ENCODE data around the gene COX6A1. TPM values are rescaled to one million over a fixed set of nuclear protein-coding genes. Genes with fewer than 3 reads are reported as not detected.
"Not testable (repeated sequence)": the region's sequence is repeated elsewhere in the genome, so short reads cannot be mapped to it uniquely, and the experiment has no call there.

Gene COX6A1
- total RNA-seq, 1 donor from 2014 or later = 375 TPM

GRCh38 chr12:120428597-120429229 lies 9.2 kb upstream of the COX6A1 start:
- DNase-seq (ENCODE audit: low spot score) = no peak

GRCh38 chr12:120429368-120429767 lies 8.5 kb upstream of the COX6A1 start:
- no peak for DNase-seq (ENCODE audit: low spot score)

DNA sequence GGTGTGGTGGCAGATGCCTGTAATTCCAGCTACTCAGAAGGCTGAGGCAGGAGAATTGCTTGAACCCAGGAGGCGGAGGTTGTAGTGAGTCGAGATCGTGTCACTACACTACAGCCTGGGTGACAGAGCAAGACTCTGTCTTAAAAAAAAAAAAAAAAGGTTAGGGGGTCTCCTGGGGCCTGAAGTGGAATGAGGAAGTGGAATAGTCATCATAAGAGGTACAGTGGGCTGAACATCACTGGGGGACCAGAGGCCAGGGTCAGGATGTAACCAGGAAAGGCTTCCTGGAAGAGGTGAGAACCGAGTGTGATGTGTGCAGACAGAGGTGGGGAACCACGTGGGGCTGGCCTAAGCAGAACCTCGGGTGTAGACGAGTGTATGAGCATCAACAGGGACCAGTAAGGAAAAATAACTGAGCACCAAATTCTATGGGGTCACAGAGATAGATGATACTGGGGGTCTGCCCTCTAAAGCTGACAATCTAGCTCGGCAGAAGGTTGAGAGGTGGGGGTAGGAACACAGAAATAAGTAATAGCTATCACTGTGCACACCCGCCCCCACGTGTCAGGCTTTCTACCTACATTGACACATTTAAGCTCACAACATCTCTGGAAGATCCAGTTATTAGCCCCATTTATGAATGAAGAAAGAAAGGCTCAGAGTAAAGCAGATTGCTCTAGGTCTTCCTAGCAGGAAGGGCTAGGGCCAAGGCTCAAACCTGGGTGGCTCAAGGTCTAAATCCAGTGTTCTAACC lies 5.0 kb upstream of the COX6A1 start:
- no peak for DNase-seq (ENCODE audit: low spot score)

DNA sequence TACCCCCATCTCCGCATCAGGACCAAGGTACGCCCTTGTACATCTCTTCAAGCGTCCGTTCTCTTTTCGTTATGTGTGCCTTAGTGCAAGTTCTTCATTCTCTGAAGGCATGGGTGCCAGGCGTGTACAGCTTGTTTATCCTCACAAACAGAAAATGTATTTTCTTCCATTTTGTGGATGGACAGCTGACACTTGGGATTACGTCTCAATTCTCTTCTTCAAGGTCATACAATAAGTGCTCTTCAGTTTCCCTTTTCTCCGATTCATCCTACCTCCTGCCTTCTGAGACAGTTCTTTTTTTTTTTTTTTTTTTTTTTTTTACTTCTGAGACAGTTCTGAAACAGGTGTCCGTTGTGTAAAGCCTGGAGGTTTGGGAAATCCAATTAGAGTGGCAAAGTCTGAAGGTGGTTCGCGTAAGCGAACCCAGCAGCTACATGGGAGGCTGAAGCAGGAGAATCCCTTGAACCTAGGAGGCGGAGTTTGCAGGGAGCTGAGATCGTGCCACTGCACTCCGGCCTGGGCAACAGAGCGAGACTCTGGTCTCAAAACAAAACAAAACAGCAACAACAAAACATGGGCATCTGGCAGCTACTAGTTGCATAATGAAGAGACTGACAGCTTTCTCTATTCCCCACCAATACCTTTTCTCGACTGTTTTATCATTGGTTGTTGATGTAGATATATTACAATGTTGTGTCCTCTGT lies 734 bp downstream of the COX6A1 start:
- DNase-seq (ENCODE audit: low spot score) = no peak

DNA sequence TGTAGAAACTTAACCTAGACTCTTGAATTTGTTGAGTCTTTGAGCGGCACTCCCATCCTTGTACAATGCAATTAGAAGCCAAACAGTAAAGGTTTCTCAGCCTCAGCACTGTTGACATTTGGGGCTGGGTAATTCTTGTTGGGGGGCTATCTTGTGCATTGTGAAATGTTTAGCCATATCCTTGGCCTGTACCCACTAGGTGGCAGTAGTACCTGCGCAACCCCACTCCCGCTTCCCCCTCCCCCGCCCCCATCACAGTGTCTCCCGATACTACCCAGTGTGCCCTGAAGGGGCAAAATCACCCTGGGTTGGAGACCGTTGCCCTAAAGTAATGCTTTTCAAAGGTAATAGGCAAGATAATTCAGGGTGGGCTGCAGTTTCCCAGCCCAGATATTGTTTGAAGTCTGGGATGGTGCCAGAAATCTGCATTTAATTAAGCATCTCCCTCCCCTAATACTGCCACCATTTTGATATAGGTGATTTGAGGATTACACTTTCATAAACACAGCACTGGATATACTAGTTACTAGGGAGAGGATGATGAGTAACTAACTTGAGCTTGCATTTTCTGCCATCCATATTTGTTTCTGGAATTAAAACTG lies 1.8 kb downstream of the COX6A1 start:
- peak; percentile 34 for DNase-seq (ENCODE audit: low spot score)

DNA sequence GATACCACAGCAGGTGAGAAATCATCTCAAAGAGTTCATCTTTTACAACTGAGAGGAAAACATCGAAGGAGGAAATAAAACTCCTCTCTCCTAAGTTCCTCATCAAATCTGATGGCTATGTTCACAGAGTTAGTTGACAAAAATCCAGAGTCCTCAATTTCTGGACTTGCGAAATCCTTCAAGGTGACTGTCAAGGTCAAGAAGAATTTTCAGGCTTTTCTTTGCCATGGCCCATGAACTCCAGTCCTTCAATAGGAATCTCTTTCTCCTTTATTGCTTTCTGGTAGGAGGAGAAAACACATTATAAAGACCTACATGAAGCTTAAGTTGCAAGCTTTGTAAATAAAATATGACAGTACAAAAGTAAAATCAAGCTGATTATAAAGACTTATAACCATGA lies 6.8 kb downstream of the COX6A1 start:
- DNase-seq (ENCODE audit: low spot score) = no peak

DNA sequence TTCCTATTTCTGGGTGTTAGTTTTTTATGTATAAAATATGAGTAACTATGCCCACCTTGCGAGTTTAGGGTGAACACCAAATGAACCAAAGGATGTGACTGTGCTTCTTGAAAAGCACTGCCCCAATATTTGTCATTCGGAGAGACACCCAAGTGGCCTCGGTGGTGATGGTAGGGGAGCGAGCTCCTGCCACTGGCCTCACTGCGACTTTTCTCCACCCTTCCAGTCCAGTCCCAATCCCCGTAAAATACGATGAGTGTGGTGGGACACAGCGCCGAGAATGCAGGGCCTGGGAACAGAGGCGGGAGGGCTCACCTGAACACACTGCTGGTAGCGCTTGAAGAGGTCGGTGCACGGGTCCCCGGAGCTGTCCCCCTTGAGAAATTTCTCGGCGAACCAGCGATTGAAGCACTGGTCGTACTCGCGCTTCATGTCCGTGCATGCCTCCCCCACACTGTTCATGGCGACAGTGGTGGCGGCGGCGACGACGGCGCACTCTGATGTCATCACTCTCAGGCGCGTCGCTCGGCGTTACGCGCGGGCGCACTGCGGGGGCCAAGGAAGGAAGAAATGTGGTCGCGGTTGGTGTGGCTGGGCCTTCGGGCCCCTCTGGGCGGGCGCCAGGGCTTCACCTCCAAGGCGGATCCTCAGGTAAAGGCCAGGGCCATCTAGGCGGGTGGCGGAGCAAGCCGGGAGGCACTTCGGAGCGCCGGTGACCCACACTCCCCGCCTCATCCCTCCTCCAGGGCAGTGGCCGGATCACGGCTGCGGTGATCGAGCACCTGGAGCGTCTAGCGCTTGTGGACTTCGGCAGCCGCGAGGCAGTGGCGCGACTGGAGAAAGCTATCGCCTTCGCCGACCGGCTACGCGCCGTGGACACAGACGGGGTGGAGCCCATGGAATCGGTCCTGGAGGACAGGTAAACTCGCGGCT lies 8.3 kb downstream of the COX6A1 start, which contains the start of the genes GATC and TRIAP1:
Gene GATC, plus strand, starts transcription at position 534 of the 933 bp plus-strand sequence. Its CDS starts 37 bp downstream, at position 571.
Gene TRIAP1, minus strand, starts transcription at position 474 of the 933 bp plus-strand sequence. Its CDS starts 12 bp downstream, at position 462.
- DNase-seq (ENCODE audit: low spot score) = peak; percentile 85

DNA sequence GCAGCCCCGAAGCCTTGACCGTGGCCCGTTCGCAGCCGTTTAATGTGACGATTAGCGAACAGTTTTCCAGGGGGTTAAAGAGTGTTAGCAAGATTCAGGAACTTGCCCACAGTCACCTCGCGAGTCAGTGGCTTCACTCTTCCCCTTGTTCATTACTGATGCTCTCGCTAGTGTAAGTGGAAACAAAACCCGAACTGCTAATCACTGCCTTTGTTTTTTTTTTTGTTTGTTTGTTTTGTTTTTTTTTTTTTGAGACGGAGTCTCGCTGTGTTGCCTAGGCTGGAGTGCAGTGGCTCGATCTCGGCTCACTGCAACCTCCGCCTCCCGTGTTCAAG lies 8.9 kb downstream of the COX6A1 start:
- DNase-seq (ENCODE audit: low spot score) = not testable (repeated sequence)

DNA sequence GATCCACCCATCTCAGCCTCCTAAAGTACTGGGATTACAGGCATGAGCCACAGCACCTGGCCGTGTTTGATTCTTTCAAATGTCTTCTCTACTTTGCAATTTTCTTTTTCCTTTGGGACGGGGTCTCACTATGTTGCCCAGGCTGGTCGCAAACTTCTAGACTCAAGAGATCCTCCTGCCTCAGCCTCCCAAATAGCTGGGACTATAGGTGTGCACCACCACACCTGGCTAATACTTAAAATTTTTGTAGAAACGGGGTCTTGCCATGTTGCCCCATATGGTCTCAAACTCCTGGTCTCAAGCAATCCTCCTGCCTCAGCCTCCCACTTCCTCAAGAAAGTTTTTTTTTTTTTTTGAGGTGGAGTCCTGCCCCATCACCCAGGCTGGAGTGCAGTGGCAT lies 10.1 kb downstream of the COX6A1 start:
- DNase-seq (ENCODE audit: low spot score) = no peak

- DNase-seq (ENCODE audit: low spot score) = not testable (repeated sequence)
Observed at GRCh38 chr12:120452524-120452923, 14.6 kb downstream of the COX6A1 start.

DNA sequence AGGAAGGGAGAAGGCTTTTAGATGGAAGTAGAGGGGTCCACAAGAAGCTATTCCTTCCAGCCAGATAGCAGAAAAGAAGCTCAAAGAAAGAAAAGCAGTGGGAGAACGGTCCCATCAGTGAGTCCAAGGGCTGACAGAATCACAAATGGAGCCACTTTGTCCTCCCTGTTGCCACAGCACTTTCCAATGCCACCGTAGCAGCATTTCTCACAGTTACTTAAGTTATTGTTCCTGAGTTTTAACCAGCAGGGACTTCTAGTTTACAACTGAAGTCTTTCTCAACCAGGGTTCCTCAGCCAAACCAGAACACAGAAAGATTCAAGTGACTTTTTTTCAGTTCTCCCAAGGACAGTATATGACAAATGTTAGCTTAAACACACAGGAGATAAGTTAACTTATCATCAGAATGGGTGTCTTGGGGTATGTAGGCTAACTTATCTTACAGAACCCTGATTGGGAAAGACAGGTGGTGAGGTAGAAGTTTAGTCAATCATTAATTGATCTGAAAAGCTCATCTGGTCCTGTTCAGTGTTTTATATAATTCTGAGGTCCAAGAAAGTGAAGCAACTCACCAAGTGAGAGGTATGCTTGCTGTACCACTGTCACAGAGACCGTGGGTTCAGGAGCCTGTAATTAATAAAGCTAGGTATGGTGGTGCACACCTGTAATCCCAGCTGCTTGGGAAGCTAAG lies 15.3 kb downstream of the COX6A1 start:
- DNase-seq (ENCODE audit: low spot score) = no peak

DNA sequence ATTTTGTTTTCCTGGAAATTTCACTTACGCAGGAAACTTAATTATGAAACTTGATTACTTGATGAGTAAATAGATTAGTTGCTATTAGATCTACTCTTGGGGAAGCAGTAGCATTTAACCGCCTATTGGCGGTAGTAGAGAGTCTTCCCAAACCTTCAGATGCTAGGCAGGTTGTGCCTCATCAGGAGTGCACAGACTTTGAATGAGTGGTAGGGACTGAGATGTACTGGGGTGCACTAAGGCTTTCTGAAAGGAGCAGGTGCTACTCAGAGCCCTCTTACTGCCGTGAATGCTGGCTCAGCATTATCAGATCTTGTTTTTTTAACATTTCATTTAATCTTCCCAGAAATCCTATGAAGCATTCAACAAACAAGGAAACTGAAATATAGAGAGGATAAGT lies 16.1 kb downstream of the COX6A1 start:
- no peak for DNase-seq (ENCODE audit: low spot score)

GRCh38 chr12:120455302-120455701 lies 17.4 kb downstream of the COX6A1 start:
- no peak for DNase-seq (ENCODE audit: low spot score)

DNA sequence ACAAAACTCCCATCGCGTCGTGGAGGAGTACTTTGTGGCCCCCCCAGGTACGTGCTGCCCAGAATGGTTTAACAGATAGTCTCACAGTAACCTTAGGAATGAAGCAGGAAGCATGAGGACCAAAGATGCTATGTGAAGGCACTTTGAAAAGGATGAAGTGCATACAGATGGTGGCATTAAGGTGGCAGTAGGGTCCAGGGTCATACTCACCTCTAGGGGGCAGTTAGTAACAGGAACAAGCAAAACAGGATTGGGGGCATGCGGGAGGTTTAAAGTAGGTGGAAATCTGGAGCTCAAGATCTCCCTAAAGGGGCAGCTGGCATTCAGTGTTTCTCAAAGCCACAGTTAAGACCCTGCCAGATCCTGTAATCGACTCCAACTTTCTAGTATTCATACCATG lies 19.2 kb downstream of the COX6A1 start:
- DNase-seq (ENCODE audit: low spot score) = no peak

DNA sequence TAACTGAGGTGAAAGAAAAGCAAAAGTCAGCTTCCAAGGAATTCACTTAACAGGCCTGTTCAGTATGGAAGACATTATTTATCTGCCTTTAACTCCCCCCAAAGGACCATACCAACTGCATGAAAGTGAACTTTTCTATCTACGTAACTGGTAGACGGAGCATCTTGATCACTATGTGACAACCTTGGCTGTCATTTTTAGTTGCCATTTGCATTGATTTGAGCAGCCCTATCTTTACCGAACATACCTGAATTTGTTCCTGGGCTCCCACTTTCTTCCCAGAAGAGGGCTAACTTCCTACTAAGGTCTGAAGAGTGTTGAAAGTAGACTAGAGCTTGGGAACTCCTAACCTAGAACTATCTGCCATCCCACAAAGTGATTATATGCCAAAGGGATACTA lies 22.2 kb downstream of the COX6A1 start:
- DNase-seq (ENCODE audit: low spot score) = no peak

GRCh38 chr12:120462099-120462640 lies 24.3 kb downstream of the COX6A1 start:
- DNase-seq (ENCODE audit: low spot score) = no peak

- DNase-seq (ENCODE audit: low spot score) = no peak
Observed at GRCh38 chr12:120463712-120464111, 25.8 kb downstream of the COX6A1 start.

- DNase-seq (ENCODE audit: low spot score) = no peak
Observed at GRCh38 chr12:120465756-120466155, 27.8 kb downstream of the COX6A1 start.

GRCh38 chr12:120466560-120467315 lies 28.8 kb downstream of the COX6A1 start:
- no peak for DNase-seq (ENCODE audit: low spot score)

DNA sequence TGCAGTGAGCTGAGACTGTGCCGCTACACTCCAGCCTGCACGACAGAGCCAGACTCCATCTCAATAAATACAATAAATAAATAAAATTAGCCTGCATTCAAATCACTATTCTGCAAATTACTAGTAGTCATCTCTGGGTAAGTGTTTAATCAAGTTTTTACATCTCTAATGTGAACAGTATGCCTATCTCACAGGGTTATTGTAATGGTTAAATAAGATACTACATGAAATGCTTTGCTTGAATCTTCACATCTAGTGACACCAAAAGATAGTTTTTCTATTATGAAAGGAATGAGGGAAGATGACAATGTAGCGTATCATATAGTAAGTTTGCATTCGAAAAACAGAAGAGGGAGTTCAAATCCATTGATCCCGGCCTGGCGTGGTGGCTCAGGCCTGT lies 29.5 kb downstream of the COX6A1 start:
- DNase-seq (ENCODE audit: low spot score) = no peak
